Hepatocyte (in vitro differentiated cells): ENCODE measurements around the gene ARL2. TPM values are rescaled to one million over a fixed set of nuclear protein-coding genes. Genes with fewer than 3 reads are reported as not detected.
A peak's percentile ranks its signal among the peaks of the same experiment; 100 is the strongest.

Source experiments
- DNase-seq: peaks from one replicate; pipeline ENCODE4 v3.0.0-alpha.2; 2016; ENCODE audit warnings: low spot score
- H2AFZ ChIP-seq: fragments of 200-600 bp; sonication (generic); 2 replicates; pipeline ENCODE4 v1.6.0; 2016; ENCODE audit warnings: antibody characterized with exemption, mild to moderate bottlenecking
- H3K27ac ChIP-seq: fragments of 200-600 bp; sonication (generic); 2 replicates; pipeline ENCODE4 v1.5.1; 2016; ENCODE audit warnings: mild to moderate bottlenecking
- H3K27me3 ChIP-seq: fragments of 200-600 bp; sonication (generic); 2 replicates; pipeline ENCODE4 v1.6.1; 2016
- H3K36me3 ChIP-seq: fragments of 200-600 bp; sonication (generic); replicated peaks from 2 replicates; pipeline ENCODE4 v1.5.1; 2016; ENCODE audit warnings: low read depth; ENCODE audit not compliant: insufficient read depth
- H3K4me1 ChIP-seq: fragments of 200-600 bp; sonication (generic); 2 replicates; pipeline ENCODE4 v1.5.1; 2016; ENCODE audit warnings: mild to moderate bottlenecking, moderate library complexity; ENCODE audit not compliant: insufficient read depth
- H3K4me2 ChIP-seq: fragments of 200-600 bp; sonication (generic); 2 replicates; pipeline ENCODE4 v1.6.0; 2016
- H3K4me3 ChIP-seq: fragments of 200-600 bp; sonication (generic); 2 replicates; pipeline ENCODE4 v1.5.1; 2016; ENCODE audit warnings: mild to moderate bottlenecking
- H3K79me2 ChIP-seq: fragments of 200-600 bp; sonication (generic); 2 replicates; pipeline ENCODE4 v1.6.0; 2017; ENCODE audit warnings: mild to moderate bottlenecking
- H3K9me2 ChIP-seq: fragments of 200-600 bp; sonication (generic); replicated peaks from 2 replicates; pipeline ENCODE4 v1.6.0; 2017; ENCODE audit warnings: mild to moderate bottlenecking; ENCODE audit not compliant: insufficient read depth
- H3K9me3 ChIP-seq: fragments of 200-600 bp; sonication (generic); 2 replicates; pipeline ENCODE4 v1.5.1; 2016; ENCODE audit warnings: low read depth, mild to moderate bottlenecking
- H4K20me1 ChIP-seq: fragments of 200-600 bp; sonication (generic); 2 replicates; pipeline ENCODE4 v1.6.0; 2016; ENCODE audit warnings: mild to moderate bottlenecking; ENCODE audit not compliant: insufficient read depth, poor library complexity, severe bottlenecking
- CTCF ChIP-seq: fragments of 200-600 bp; sonication (generic); IDR thresholded peaks from 2 replicates; pipeline ENCODE4 v1.5.1; 2016; ENCODE audit warnings: antibody characterized with exemption, mild to moderate bottlenecking; ENCODE audit not compliant: poor library complexity
- EZH2 ChIP-seq: fragments of 200-600 bp; sonication (generic); IDR thresholded peaks from 2 replicates; pipeline ENCODE4 v1.6.1; 2016; ENCODE audit warnings: antibody characterized with exemption, mild to moderate bottlenecking, borderline replicate concordance
- EZH2phosphoT487 ChIP-seq: fragments of 200-600 bp; sonication (generic); IDR thresholded peaks from one replicate; pipeline ENCODE4 v1.6.1; 2018; ENCODE audit warnings: antibody characterized with exemption, mild to moderate bottlenecking, low read depth, moderate library complexity; ENCODE audit not compliant: unreplicated experiment, severe bottlenecking
- WGBS: methylation state at CpG from one replicate; pipeline ENCODE4 v1.1.6; 2016; ENCODE audit warnings: low lambda C conversion rate; ENCODE audit errors: missing lambda C conversion rate; 5-methylcytosine and 5-hydroxymethylcytosine counted together
- polyA plus RNA-seq: library from polyadenylated mRNA; unstranded; fragments of >200 nt; fragmentation: Nextera tagmentation; extraction: Ambion mirVana; gene quantifications from 2 replicates; pipeline ENCODE4 v1.2.1, GENCODE V29; 2016
- total RNA-seq: library from RNA; depleted of rRNA; stranded (reverse); fragments of >200 nt; gene quantifications from 2 replicates; pipeline ENCODE4 v1.2.3, GENCODE V29; 2014

ARL2 gene
- total and polyA plus RNA-seq, 2 experiments from 2014 or later: 69.1 to 126 TPM

DNA sequence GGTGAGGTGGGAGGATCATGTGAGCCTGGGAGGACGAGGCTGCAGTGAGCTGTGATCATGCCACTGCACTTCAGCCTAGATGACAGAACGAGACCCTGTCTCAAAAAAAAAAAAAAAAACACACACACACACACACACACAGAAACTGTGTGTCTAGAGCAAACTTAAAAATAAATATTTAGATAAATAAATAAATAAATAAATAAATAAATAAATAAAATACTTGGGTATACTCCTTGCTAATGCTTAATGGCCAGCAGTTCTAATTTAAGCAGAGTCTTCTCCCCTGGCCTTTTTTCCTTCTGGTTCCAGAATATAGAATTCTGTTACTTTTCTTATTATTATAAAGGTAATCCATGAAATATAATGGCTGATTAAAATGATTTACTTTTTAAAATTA lies 5.1 kb upstream of the ARL2 start:
- 89% methylated on average over 2 of the region's 2 CpGs for WGBS
- Histone ChIP-seq H4K20me1 (no peaks in the 10 kb centered on the region), H3K9me3 (no peaks in the 10 kb centered on the region), H3K79me2 (no peaks in the 10 kb centered on the region), H3K27ac (no peak overlapping the region), H3K9me2 (no peaks in the 10 kb centered on the region), H3K4me1 (peaks cover 6% of the 10 kb centered on the region), H3K4me2 (no peak overlapping the region), H2AFZ (no peak overlapping the region), H3K36me3 (no peaks in the 10 kb centered on the region), H3K27me3 (no peaks in the 10 kb centered on the region), H3K4me3 (no peak overlapping the region)
- DNase-seq: no peak
- TF ChIP-seq EZH2 (no peak), EZH2phosphoT487 (no peak), CTCF (no peak)

- peak overlapping the region; percentile 56 for H3K4me3 ChIP-seq
- H3K27ac ChIP-seq: peak overlapping the region; percentile 98
- H3K9me3 ChIP-seq: no peaks in the 10 kb centered on the region
- no peaks in the 10 kb centered on the region for H3K36me3 ChIP-seq
- DNase-seq: peak; percentile 95
- H3K4me2 ChIP-seq: peak overlapping the region; percentile 91
- no peaks in the 10 kb centered on the region for H3K27me3 ChIP-seq
- H3K4me1 ChIP-seq: peaks cover 6% of the 10 kb centered on the region
- WGBS: 14% methylated on average over 22 of the region's 22 CpGs
- H3K79me2 ChIP-seq: peaks cover 20% of the 10 kb centered on the region
- no peaks in the 10 kb centered on the region for H4K20me1 ChIP-seq
- TF ChIP-seq EZH2phosphoT487 (no peak), CTCF (peak; percentile 71), EZH2 (no peak)
- H2AFZ ChIP-seq: peak overlapping the region; percentile 91
- H3K9me2 ChIP-seq: no peaks in the 10 kb centered on the region
Measured at GRCh38 chr11:65013130-65013887, 651 bp upstream of the ARL2 start.

DNA sequence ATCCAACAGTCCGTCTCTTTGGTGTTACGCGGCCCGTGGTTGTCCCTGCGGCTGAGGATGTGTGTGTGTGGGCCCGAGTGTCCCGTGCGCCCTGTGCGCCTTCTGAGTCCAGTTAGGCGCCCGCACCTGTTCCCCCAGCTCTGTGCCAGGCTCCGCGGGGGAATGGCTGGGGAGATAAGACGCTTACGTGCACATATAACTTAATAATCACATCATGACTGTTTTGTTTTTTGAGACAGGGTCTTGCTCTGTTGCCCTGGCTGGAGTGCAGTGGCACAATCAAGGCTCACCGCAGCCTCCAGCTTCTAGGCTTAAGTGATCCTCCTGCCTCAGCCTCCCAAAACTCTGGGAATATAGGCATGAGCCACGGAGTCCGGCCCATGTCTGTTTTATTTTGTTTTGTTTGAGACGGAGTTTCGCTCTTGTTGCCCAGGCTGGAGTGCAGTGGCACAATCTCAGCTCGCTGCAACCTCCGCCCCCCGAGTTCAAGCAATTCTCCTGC lies 817 bp downstream of the ARL2 start:
- Histone ChIP-seq H3K79me2 (peaks cover 20% of the 10 kb centered on the region), H3K27me3 (no peaks in the 10 kb centered on the region), H3K9me2 (no peaks in the 10 kb centered on the region), H3K4me3 (peak overlapping the region; percentile 56), H2AFZ (peak overlapping the region; percentile 91), H3K27ac (peak overlapping the region; percentile 98), H3K9me3 (no peaks in the 10 kb centered on the region), H3K4me1 (peaks cover 6% of the 10 kb centered on the region), H4K20me1 (no peaks in the 10 kb centered on the region), H3K4me2 (peak overlapping the region; percentile 91), H3K36me3 (no peaks in the 10 kb centered on the region)
- TF ChIP-seq EZH2: no peak
- TF ChIP-seq EZH2phosphoT487: no peak
- no peak for TF ChIP-seq CTCF
- 43% methylated on average over 23 of the region's 23 CpGs for WGBS
- DNase-seq: no peak
